Vagina (tissue), 2 donors: Measurements from ENCODE around the gene RFTN1. TPM values are rescaled to one million over a fixed set of nuclear protein-coding genes. Genes with fewer than 3 reads are reported as not detected.

ENCODE experiments used
- DNase-seq, 2 donors: peaks; one replicate each; pipeline ENCODE4 v3.0.0-alpha.2; 2017; ENCODE audit errors: extremely low spot score in 2 of 2
- H3K27ac ChIP-seq: fragments of 200-600 bp; sonication (generic); one replicate; pipeline ENCODE4 v1.5.1; 2019
- H3K27me3 ChIP-seq: fragments of 200-600 bp; sonication (generic); one replicate; pipeline ENCODE4 v1.5.1; 2019
- H3K36me3 ChIP-seq, 2 donors: fragments of 200-600 bp; sonication (generic); one replicate each; pipeline ENCODE4 v1.5.1; 2017 to 2019
- H3K4me1 ChIP-seq: fragments of 200-600 bp; sonication (generic); one replicate; pipeline ENCODE4 v1.5.1; 2019
- H3K4me3 ChIP-seq, 2 donors: fragments of 200-600 bp; sonication (generic); 1 replicate in 1 of 2; 2 replicates in 1 of 2; pipeline ENCODE4 v1.5.1; 2016 to 2019
- H3K9me3 ChIP-seq: fragments of 200-600 bp; sonication (generic); one replicate; pipeline ENCODE4 v1.5.1; 2019
- CTCF ChIP-seq, 3 experiments: fragments of 450-650 bp in 2 of 3; fragments of 200-600 bp in 1 of 3; sonication (generic) in 1 of 3; IDR thresholded peaks; one replicate each; pipeline ENCODE4 v1.5.1; 2017 to 2019; ENCODE audit warnings: antibody characterized with exemption in 3 of 3, mild to moderate bottlenecking in 2 of 3, moderate library complexity in 2 of 3
- POLR2A ChIP-seq, 2 donors: fragments of 450-650 bp; IDR thresholded peaks; one replicate each; pipeline ENCODE4 v1.6.1; 2017; ENCODE audit warnings: antibody characterized with exemption in 2 of 2, mild to moderate bottlenecking in 2 of 2, moderate library complexity in 2 of 2
- POLR2AphosphoS5 ChIP-seq, 2 donors: sonication (generic); formaldehyde crosslinking; IDR thresholded peaks; one replicate each; pipeline ENCODE4 v1.9.0; 2017; ENCODE audit warnings: antibody characterized with exemption in 2 of 2, mild to moderate bottlenecking in 2 of 2, low read depth in 1 of 2; ENCODE audit not compliant: insufficient read depth in 1 of 2
- intact Hi-C: fragments of 100-400 bp; cut with DNase I; formaldehyde crosslinking; loops from one replicate; pipeline ENCODE4 v1.15.1; 2023
- total RNA-seq: library from RNA; depleted of rRNA; stranded (reverse); fragments of >200 nt; gene quantifications from one replicate; pipeline ENCODE4 v1.2.3, GENCODE V29; 2016

RFTN1 gene
- total RNA-seq, 1 donor from 2014 or later = 47.4 TPM

GRCh38 chr3:16308727-16309126 lies 204.8 kb downstream of the RFTN1 start:
- Histone ChIP-seq H3K36me3 (peaks cover 0 to 4% of the 10 kb centered on the region in 2 donors), H3K9me3 (no peaks in the 10 kb centered on the region), H3K4me3 (no peak overlapping the region), H3K27me3 (no peaks in the 10 kb centered on the region), H3K27ac (no peak overlapping the region), H3K4me1 (peaks cover 5% of the 10 kb centered on the region)
- intact Hi-C loops = no loop called here
- no peak for TF ChIP-seq POLR2AphosphoS5 (IDR thresholded peaks at IDR 0.05; ENCODE audit: insufficient read depth in 1 of 2, low read depth in 1 of 2)
- no peak for TF ChIP-seq POLR2A (IDR thresholded peaks at IDR 0.05)
- no peak for TF ChIP-seq CTCF (IDR thresholded peaks at IDR 0.05)
- DNase-seq = no peak

GRCh38 chr3:16307832-16308531 lies 205.5 kb downstream of the RFTN1 start:
- peaks cover 0 to 4% of the 10 kb centered on the region in 2 donors for H3K36me3 ChIP-seq
- no peak overlapping the region for H3K27ac ChIP-seq
- intact Hi-C loops = no loop called here
- no peaks in the 10 kb centered on the region for H3K27me3 ChIP-seq
- peaks cover 5% of the 10 kb centered on the region for H3K4me1 ChIP-seq
- no peaks in the 10 kb centered on the region for H3K9me3 ChIP-seq
- no peak for TF ChIP-seq POLR2A (IDR thresholded peaks at IDR 0.05)
- TF ChIP-seq POLR2AphosphoS5 (IDR thresholded peaks at IDR 0.05; ENCODE audit: insufficient read depth in 1 of 2, low read depth in 1 of 2) = no peak
- TF ChIP-seq CTCF (IDR thresholded peaks at IDR 0.05) = no peak
- no peak for DNase-seq
- H3K4me3 ChIP-seq = no peak overlapping the region

GRCh38 chr3:16305111-16305541 lies 208.4 kb downstream of the RFTN1 start:
- peaks cover 0 to 13% of the 10 kb centered on the region in 2 donors for H3K36me3 ChIP-seq
- intact Hi-C loops = no loop called here
- no peaks in the 10 kb centered on the region for H3K27me3 ChIP-seq
- H3K9me3 ChIP-seq = no peaks in the 10 kb centered on the region
- no peak overlapping the region for H3K4me3 ChIP-seq
- no peak for DNase-seq
- no peak overlapping the region for H3K27ac ChIP-seq
- TF ChIP-seq POLR2A (IDR thresholded peaks at IDR 0.05) (no peak), CTCF (IDR thresholded peaks at IDR 0.05) (no peak), POLR2AphosphoS5 (IDR thresholded peaks at IDR 0.05; ENCODE audit: insufficient read depth in 1 of 2, low read depth in 1 of 2) (no peak)
- no peaks in the 10 kb centered on the region for H3K4me1 ChIP-seq

GRCh38 chr3:16304061-16305010 lies 209.2 kb downstream of the RFTN1 start:
- Histone ChIP-seq H3K4me3 (no peak overlapping the region), H3K27ac (no peak overlapping the region), H3K27me3 (no peaks in the 10 kb centered on the region), H3K4me1 (no peaks in the 10 kb centered on the region), H3K9me3 (no peaks in the 10 kb centered on the region), H3K36me3 (peaks cover 0 to 13% of the 10 kb centered on the region in 2 donors)
- intact Hi-C loops = no loop called here
- no peak for DNase-seq
- TF ChIP-seq POLR2A (IDR thresholded peaks at IDR 0.05) (no peak), CTCF (IDR thresholded peaks at IDR 0.05) (no peak), POLR2AphosphoS5 (IDR thresholded peaks at IDR 0.05; ENCODE audit: insufficient read depth in 1 of 2, low read depth in 1 of 2) (no peak)
